HCT116 (cell line): Measurements from ENCODE around the gene UCHL5.

Experiments
- CTCF ChIP-seq, 3 experiments: fragments of 200-600 bp in 1 of 3; sonication (generic) in 1 of 3; IDR thresholded peaks in 2 of 3; conservative IDR thresholded peaks in 1 of 3; 2 replicates each; pipeline ENCODE4 v1.5.1; 2012 to 2017; ENCODE audit warnings: low read depth in 2 of 3, low read length in 2 of 3, antibody characterized with exemption in 1 of 3, borderline replicate concordance in 1 of 3, control low read depth in 1 of 3, mild to moderate bottlenecking in 1 of 3, mixed read lengths in 1 of 3, mixed run types in 1 of 3, moderate library complexity in 1 of 3; ENCODE audit not compliant: insufficient read depth in 1 of 3
- POLR2A ChIP-seq: IDR thresholded peaks from 2 replicates; pipeline ENCODE4 v1.7.0; 2011; ENCODE audit warnings: borderline replicate concordance; ENCODE audit not compliant: insufficient read depth, insufficient read length; ENCODE audit errors: extremely low read depth
- POLR2AphosphoS5 ChIP-seq: IDR thresholded peaks from 2 replicates; pipeline ENCODE4 v1.6.1; 2011; ENCODE audit warnings: mild to moderate bottlenecking, low read depth, low read length, moderate library complexity
- SRF ChIP-seq: IDR thresholded peaks from 2 replicates; pipeline ENCODE4 v1.6.1; 2012; ENCODE audit warnings: low read depth
- YY1 ChIP-seq: IDR thresholded peaks from 2 replicates; pipeline ENCODE4 v1.6.1; 2011; ENCODE audit warnings: low read length, low read depth, moderate library complexity, mild to moderate bottlenecking; ENCODE audit not compliant: insufficient replicate concordance; ENCODE audit errors: extremely low read depth
- ZNF274 ChIP-seq: fragments of 200-500 bp; sonication (Bioruptor generic); IDR thresholded peaks from 2 replicates; pipeline ENCODE4 v1.6.1; 2014; ENCODE audit warnings: mild to moderate bottlenecking, low read depth, low read length, inconsistent platforms

- no peak for TF ChIP-seq POLR2AphosphoS5
- TF ChIP-seq POLR2A: no peak
- TF ChIP-seq CTCF (IDR thresholded peaks at IDR 0.05 in 2 of 3, conservative IDR thresholded peaks at IDR 0.05 in 1 of 3; ENCODE audit: borderline replicate concordance in 1 of 3, insufficient read depth in 1 of 3, low read depth in 2 of 3, low read length in 2 of 3): no peak
- TF ChIP-seq SRF: no peak
- no peak for TF ChIP-seq ZNF274
- TF ChIP-seq YY1: no peak
Observed at GRCh38 chr1:192966073-192966472, 93.1 kb downstream of the UCHL5 start.
